Effector CD8-positive, alpha-beta T cell (primary cell): ENCODE data around the gene SHISA8.
"Not testable (repeated sequence)": the region's sequence is repeated elsewhere in the genome, so short reads cannot be mapped to it uniquely, and the experiment has no call there.

Experiments
- DNase-seq: peaks from one replicate; lab custom pipeline; 2025; lab: John Stamatoyannopoulos, UW

SHISA8 gene

GRCh38 chr22:41899110-41899509 lies 15.8 kb downstream of the SHISA8 start:
- DNase-seq, result no peak

GRCh38 chr22:41898645-41899044 lies 16.2 kb downstream of the SHISA8 start:
- DNase-seq, result no peak

- DNase-seq, result no peak
Measured at GRCh38 chr22:41893591-41894375, 21.1 kb downstream of the SHISA8 start.

DNA sequence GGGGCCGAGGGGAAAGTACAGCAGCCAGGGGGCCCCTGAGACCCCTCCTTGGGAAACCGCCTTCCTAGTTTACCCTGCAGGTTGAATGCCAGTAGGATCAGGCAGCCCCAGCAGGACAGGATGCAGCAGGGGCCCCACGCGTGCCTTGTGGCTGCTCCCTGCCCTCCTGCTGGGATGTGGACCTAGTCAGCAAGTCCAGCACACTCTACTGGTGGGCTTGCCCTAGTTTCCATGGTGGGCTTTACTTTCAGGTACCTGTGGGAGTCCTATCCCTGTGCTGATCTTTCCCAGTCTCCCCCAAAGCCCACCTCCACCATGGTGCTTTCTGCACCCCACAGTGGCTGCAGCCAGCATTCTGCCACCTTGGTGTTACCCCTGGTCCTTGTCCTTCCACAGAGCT lies 22.2 kb downstream of the SHISA8 start:
- DNase-seq, result no peak

DNA sequence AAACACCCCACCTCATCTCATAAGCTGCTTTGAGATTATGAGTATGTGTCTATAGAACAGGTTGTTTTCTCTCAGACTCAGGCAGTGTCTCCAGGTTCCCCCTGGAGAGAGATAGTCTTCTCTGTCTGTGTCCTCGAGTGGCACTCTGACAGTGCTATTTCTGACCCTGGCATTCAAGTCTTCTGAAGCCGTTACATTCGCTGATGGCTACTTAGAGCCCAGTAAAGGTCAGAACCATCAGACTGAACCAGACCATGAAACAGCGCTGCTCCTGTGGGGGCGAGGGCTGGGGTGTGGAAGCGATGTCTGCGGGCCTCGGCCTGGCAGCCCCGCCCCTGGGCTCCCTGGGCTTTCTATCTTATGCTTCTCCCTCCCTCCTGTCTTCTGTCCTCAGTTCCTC lies 23.5 kb downstream of the SHISA8 start:
- no peak for DNase-seq

DNA sequence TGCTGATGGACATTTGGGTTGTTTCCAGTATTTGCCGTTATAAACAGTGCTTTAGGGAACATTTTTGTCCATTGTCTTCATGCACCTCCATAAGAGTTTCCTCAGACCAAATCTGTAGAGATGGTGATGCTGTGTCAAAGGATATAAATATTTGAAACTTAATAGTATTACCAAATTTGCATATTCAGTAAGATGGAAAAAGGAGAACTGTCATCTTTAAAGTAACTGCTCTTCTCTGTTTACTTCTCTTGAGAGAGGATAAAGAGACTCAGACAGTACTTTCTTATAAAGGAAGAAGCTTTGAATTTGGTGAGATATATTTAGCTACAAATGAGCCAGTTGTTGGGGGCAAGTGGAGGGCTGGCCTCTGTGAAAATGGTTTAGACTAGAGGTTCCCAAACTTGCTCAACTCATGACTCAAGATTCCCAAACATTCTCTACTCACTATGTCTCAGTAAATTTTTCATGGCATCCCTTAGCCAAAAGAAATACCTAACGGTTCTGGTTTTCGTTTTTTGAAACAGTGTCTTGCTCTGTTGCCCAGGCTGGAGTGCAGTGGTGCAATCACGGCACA lies 26.2 kb downstream of the SHISA8 start:
- no peak for DNase-seq

DNA sequence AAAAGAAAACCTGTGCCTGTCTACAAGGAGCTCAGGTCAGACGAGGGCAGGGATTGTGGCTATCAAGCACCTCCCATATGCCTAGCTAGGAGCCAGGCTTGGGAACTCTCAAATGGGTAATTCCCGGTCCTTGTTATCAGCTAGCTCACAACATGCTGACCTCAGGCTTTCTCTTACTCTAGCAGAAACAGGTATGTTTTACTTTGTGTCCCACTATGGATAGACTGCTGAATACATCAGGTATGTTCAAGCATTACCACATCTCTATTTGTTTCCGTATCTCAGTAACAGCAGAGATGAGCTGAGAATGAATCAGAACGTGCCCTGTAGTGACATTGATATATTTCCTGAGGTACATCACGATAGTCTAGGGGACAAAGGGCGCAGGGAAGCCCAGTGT lies 29.4 kb downstream of the SHISA8 start:
- no peak for DNase-seq

GRCh38 chr22:41885116-41885515 lies 29.8 kb downstream of the SHISA8 start:
- no peak for DNase-seq

DNA sequence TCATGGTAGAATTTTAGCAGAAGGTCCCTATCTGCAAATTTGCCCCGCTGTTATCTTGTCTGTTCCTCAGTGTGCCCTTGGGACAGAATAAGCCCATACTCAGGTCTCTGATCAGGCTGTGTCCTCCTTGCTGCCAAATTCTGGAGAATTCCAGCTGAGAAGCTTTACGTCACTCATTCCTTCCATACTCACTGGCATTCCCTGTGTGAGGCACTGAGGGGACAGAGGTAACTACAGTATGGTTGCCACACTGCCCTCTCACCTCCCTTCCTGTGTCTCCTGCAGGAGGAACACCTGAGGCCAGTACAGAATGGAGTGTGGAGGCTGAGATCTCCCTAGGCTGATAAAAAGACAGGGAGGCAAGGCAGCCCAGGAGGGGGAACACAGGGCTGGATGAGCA lies 31.5 kb downstream of the SHISA8 start:
- no peak for DNase-seq

- DNase-seq, result no peak
Measured at GRCh38 chr22:41880653-41881052, 34.2 kb downstream of the SHISA8 start.

GRCh38 chr22:41876675-41877074 lies 38.2 kb downstream of the SHISA8 start:
- DNase-seq, result no peak

GRCh38 chr22:41876275-41876674 lies 38.6 kb downstream of the SHISA8 start:
- no peak for DNase-seq

GRCh38 chr22:41875531-41876270 lies 39.2 kb downstream of the SHISA8 start:
- DNase-seq, result no peak

- no peak for DNase-seq
Measured at GRCh38 chr22:41874090-41874489, 40.8 kb downstream of the SHISA8 start.

- DNase-seq, result no peak
Measured at GRCh38 chr22:41873391-41873790, 41.5 kb downstream of the SHISA8 start.

DNA sequence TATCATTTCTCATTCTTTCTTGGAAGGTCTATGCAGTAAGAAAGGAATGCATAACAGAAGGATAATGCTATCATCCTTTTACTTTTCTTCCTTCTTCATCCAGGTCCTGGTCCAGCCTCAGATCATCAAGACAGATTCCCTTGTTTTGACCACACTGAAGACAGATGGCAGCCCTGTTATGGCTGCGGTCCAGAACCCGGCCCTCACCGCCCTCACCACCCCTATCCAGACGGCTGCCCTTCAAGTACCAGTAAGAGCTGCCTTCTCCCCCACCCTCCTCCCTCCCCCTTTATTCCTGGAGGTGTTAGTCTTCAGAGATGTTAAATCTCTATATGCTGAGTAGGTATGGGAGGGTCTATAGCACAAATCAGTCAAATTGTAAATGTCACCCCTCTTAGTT lies 44.1 kb downstream of the SHISA8 start:
- no peak for DNase-seq

DNA sequence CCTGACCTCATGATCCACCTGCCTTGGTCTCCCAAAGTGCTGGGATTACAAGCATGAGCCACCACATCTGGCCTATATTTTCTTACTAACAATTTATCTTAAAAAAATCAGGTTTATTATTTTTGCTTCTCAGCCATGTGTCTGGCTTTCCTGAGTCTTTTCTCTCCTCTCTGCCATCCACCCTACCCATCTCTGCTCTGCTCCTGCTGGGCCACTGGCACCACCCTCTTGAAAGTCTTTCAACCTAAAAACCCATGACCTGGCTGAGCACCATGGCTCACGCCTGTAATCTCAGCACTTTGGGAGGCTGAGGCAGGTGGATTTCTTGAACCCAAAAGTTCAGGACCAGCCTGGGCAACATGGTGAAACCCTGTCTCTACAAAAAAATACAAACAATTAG lies 44.8 kb downstream of the SHISA8 start:
- DNase-seq, result not testable (repeated sequence)

- no peak for DNase-seq
Measured at GRCh38 chr22:41868556-41868955, 46.3 kb downstream of the SHISA8 start.

DNA sequence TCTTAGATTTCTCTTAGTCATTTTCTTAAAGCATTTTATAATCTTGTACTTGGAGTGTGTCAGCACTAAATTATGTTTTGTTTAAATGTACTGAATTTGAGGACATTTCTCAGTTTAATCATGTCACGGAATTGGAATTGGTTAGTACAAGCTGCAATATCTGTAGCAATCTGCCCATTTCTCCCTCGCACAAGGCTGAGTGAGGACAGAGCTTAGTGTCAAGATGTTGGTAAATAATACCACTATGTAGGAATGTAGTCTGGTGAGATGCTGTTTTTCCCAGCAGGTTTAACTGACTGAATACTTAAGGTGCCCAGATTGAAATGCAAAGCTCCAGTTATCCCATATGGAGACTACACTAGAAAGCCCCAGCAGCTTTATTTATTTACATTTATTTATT lies 51.4 kb downstream of the SHISA8 start:
- no peak for DNase-seq

DNA sequence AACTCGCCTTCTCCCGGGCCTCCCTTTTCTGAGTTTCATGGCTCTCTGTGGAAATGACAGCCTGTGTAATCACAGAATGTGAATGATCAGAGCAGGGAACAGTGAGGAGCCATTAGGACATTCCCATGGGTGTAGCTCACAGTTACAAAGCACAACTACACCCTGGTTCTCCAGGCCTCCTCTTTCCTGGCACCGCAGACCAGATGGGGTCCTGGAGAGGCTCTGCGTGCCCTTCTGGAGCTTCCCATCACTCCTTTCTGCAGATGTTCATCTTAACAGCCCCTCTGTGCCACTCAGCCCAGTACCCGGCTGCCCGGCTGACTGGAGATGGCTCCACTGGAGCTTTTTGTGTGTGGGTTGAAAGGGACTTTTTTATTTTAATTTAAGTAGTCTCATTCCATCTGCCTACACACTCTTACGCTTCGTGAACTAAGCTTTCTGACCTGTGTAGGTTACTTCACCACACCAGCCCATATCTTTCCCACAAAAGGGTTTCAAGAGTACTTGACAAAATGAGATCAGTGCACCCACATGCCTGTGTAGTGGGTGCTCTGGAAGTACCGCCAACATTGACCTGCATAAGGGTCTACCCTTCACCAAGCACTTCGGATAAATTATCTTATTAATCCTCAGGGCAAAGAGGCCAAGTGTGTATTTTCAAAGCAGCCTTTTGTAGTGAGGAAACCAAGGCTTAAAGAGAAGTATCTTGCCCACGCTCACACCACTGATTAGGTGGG lies 52.2 kb downstream of the SHISA8 start:
- DNase-seq, result no peak

DNA sequence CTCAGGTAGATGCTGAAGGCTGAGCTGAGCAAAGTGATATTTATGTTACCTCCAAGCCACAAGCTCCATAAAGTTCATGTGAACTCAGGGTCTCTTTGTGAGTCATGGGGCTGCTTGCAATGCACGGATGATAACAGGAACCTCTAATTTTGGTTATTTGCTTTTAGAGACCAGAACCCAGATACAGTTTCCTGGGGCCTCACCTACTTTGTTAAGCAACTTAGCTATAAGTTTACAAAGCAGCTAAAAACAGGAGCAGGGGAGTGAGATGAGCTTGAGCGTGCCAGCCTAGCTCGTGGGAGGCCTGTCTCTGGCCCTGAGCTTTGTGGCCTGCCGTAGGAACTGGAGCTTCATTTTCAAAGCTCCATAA lies 52.7 kb downstream of the SHISA8 start:
- no peak for DNase-seq
